WTC11 (cell line): ENCODE data around the gene REG4. TPM values are rescaled to one million over a fixed set of nuclear protein-coding genes. Genes with fewer than 3 reads are reported as not detected.

Experiments used
- ATAC-seq: fragments of 200-7000 bp; cut with Tn5 transposase; 2 replicates; pipeline ENCODE4 v1.10.0; 2021; ENCODE audit warnings: mild to moderate bottlenecking, moderate library complexity
- CTCF ChIA-PET: fragments of 300-600 bp; sonication (Branson Sonifier 250); formaldehyde crosslinking; loops from one replicate; lab custom pipeline; 2021; ENCODE audit warnings: antibody characterized with exemption; lab: Charles Lee
- POLR2A ChIA-PET: fragments of 350-600 bp; sonication (Branson Sonifier 250); formaldehyde crosslinking; loops from one replicate; lab custom pipeline; 2021; ENCODE audit warnings: antibody characterized with exemption; lab: Charles Lee
- DNase-seq: peaks from one replicate; pipeline ENCODE4 v3.0.0; 2021; ENCODE audit warnings: low spot score
- H3K27ac Mint-ChIP-seq: 2 replicates; pipeline ENCODE4 v1.8.0; 2021; ENCODE audit warnings: mixed read lengths
- H3K27me3 Mint-ChIP-seq: 2 replicates; pipeline ENCODE4 v1.8.0; 2021; ENCODE audit warnings: low read depth, mild to moderate bottlenecking, moderate library complexity, mixed read lengths
- H3K36me3 Mint-ChIP-seq: 2 replicates; pipeline ENCODE4 v1.8.0; 2021; ENCODE audit warnings: mixed read lengths
- H3K4me1 Mint-ChIP-seq: 2 replicates; pipeline ENCODE4 v1.8.0; 2022; ENCODE audit warnings: mixed read lengths
- H3K4me3 Mint-ChIP-seq: 2 replicates; pipeline ENCODE4 v1.8.0; 2021; ENCODE audit warnings: mild to moderate bottlenecking, moderate library complexity, mixed read lengths
- H3K9me3 Mint-ChIP-seq: 2 replicates; pipeline ENCODE4 v1.8.0; 2021; ENCODE audit warnings: mixed read lengths
- AFF4 ChIP-seq: sonication (generic); formaldehyde crosslinking; IDR thresholded peaks from 2 replicates; pipeline ENCODE4 v1.8.1; 2023; ENCODE audit warnings: mild to moderate bottlenecking, missing genetic modification reagents, borderline replicate concordance
- ATF2 ChIP-seq: sonication (generic); formaldehyde crosslinking; IDR thresholded peaks from 2 replicates; pipeline ENCODE4 v1.8.1; 2022; ENCODE audit warnings: low read depth, missing genetic modification reagents, borderline replicate concordance
- CBFB ChIP-seq: sonication (generic); formaldehyde crosslinking; IDR thresholded peaks from 2 replicates; pipeline ENCODE4 v1.8.1; 2022; ENCODE audit warnings: mild to moderate bottlenecking, low read depth, missing genetic modification reagents
- E2F4 ChIP-seq: sonication (generic); formaldehyde crosslinking; IDR thresholded peaks from 2 replicates; pipeline ENCODE4 v1.8.1; 2022; ENCODE audit warnings: low read depth, mild to moderate bottlenecking, moderate library complexity, missing genetic modification reagents, borderline replicate concordance
- EMX1 ChIP-seq: fragments of 250-450 bp; sonication (Bioruptor Pico); IDR thresholded peaks from 2 replicates; pipeline ENCODE4 v1.8.0; 2021; ENCODE audit warnings: mild to moderate bottlenecking
- FOXK1 ChIP-seq: sonication (generic); formaldehyde crosslinking; IDR thresholded peaks from 2 replicates; pipeline ENCODE4 v1.8.0; 2022; ENCODE audit warnings: mild to moderate bottlenecking, moderate library complexity, missing genetic modification reagents
- FOXP1 ChIP-seq: sonication (generic); formaldehyde crosslinking; IDR thresholded peaks from 2 replicates; pipeline ENCODE4 v1.8.0; 2022; ENCODE audit warnings: missing genetic modification reagents, mild to moderate bottlenecking, moderate library complexity, borderline replicate concordance
- MAX ChIP-seq: sonication (generic); formaldehyde crosslinking; IDR thresholded peaks from 2 replicates; pipeline ENCODE4 v1.8.0; 2022; ENCODE audit warnings: mild to moderate bottlenecking, missing genetic modification reagents
- NFATC4 ChIP-seq: fragments of 250-450 bp; sonication (Bioruptor Pico); IDR thresholded peaks from 2 replicates; pipeline ENCODE4 v1.9.0; 2021; ENCODE audit warnings: mild to moderate bottlenecking
- NFE2L1 ChIP-seq: sonication (generic); formaldehyde crosslinking; IDR thresholded peaks from 2 replicates; pipeline ENCODE4 v1.8.1; 2023; ENCODE audit warnings: missing genetic modification reagents
- NR3C1 ChIP-seq: sonication (generic); formaldehyde crosslinking; conservative IDR thresholded peaks from 2 replicates; pipeline ENCODE4 v1.8.1; 2023; ENCODE audit warnings: low read depth, mild to moderate bottlenecking, missing genetic modification reagents
- PREB ChIP-seq: sonication (generic); formaldehyde crosslinking; IDR thresholded peaks from 2 replicates; pipeline ENCODE4 v1.8.1; 2022; ENCODE audit warnings: mild to moderate bottlenecking, missing genetic modification reagents, moderate library complexity, borderline replicate concordance
- SP1 ChIP-seq: sonication (generic); formaldehyde crosslinking; conservative IDR thresholded peaks from 2 replicates; pipeline ENCODE4 v1.8.1; 2022; ENCODE audit warnings: missing genetic modification reagents
- TEAD4 ChIP-seq: sonication (generic); formaldehyde crosslinking; IDR thresholded peaks from 2 replicates; pipeline ENCODE4 v1.8.0; 2022; ENCODE audit warnings: mild to moderate bottlenecking, missing genetic modification reagents
- ZNF121 ChIP-seq: sonication (generic); formaldehyde crosslinking; IDR thresholded peaks from 2 replicates; pipeline ENCODE4 v1.8.0; 2023; ENCODE audit warnings: missing genetic modification reagents
- ZNF232 ChIP-seq: sonication (generic); formaldehyde crosslinking; IDR thresholded peaks from 2 replicates; pipeline ENCODE4 v1.8.0; 2022; ENCODE audit warnings: mild to moderate bottlenecking, missing genetic modification reagents
- ZNF281 ChIP-seq: sonication (generic); formaldehyde crosslinking; IDR thresholded peaks from 2 replicates; pipeline ENCODE4 v1.8.0; 2023; ENCODE audit warnings: mild to moderate bottlenecking, missing genetic modification reagents
- ZNF396 ChIP-seq: fragments of 250-450 bp; sonication (Bioruptor Pico); IDR thresholded peaks from 2 replicates; pipeline ENCODE4 v1.8.0; 2021; ENCODE audit warnings: mild to moderate bottlenecking, moderate library complexity, borderline replicate concordance
- ZNF512 ChIP-seq: sonication (generic); formaldehyde crosslinking; IDR thresholded peaks from 2 replicates; pipeline ENCODE4 v1.8.1; 2022; ENCODE audit warnings: missing genetic modification reagents, borderline replicate concordance
- ZNF532 ChIP-seq: fragments of 250-450 bp; sonication (Bioruptor Pico); IDR thresholded peaks from 2 replicates; pipeline ENCODE4 v1.9.0; 2021; ENCODE audit warnings: mild to moderate bottlenecking, borderline replicate concordance
- ZNF671 ChIP-seq: fragments of 250-450 bp; sonication (Bioruptor Pico); IDR thresholded peaks from 2 replicates; pipeline ENCODE4 v1.8.0; 2021; ENCODE audit warnings: mild to moderate bottlenecking
- total RNA-seq: library from RNA; stranded (reverse); gene quantifications from 3 replicates; pipeline ENCODE4 v1.2.3, GENCODE V29; 2021

The REG4 gene
- total RNA-seq, 1 experiment from 2014 or later = 0.31 TPM

GRCh38 chr1:119747451-119747850, 63.8 kb downstream of the REG4 start (continued):
- TF ChIP-seq ZNF396 = no peak
- no peak for TF ChIP-seq ZNF671
- TF ChIP-seq FOXK1 = no peak
- TF ChIP-seq ZNF512 (CRISPR knock-in tag) = no peak
- no peak for TF ChIP-seq NFATC4 (CRISPR knock-in tag)
- no peak for TF ChIP-seq ATF2 (CRISPR knock-in tag)
- TF ChIP-seq FOXP1 (CRISPR knock-in tag) = no peak
- no peak for TF ChIP-seq TEAD4 (CRISPR knock-in tag)
- TF ChIP-seq ZNF121 = no peak
- TF ChIP-seq NFE2L1 (CRISPR knock-in tag) = no peak
- no peak for TF ChIP-seq ZNF281
- TF ChIP-seq NR3C1 (CRISPR knock-in tag) = no peak
- no peak for TF ChIP-seq PREB (CRISPR knock-in tag)
- TF ChIP-seq SP1 = no peak

GRCh38 chr1:119745034-119745433, 66.2 kb downstream of the REG4 start:
- H3K4me1 Mint-ChIP-seq = peaks cover 32% of the 10 kb centered on the region
- H3K9me3 Mint-ChIP-seq = no peaks in the 10 kb centered on the region
- peaks cover 27% of the 10 kb centered on the region for H3K36me3 Mint-ChIP-seq
- TF ChIP-seq CBFB (CRISPR knock-in tag) (no peak), EMX1 (CRISPR knock-in tag) (peak; percentile 36; the same call in 1 of the 2 replicates), E2F4 (CRISPR knock-in tag) (no peak), AFF4 (CRISPR knock-in tag) (no peak), ZNF532 (CRISPR knock-in tag) (0 out of 2 replicates have a peak, but pooled peaks have one; percentile 11), ZNF232 (CRISPR knock-in tag) (no peak), MAX (CRISPR knock-in tag) (no peak)

More at GRCh38 chr1:119745034-119745433, 66.2 kb downstream of the REG4 start:
- ChIA-PET POLR2A (interaction anchor here (1.4 to 1.6 kb wide), 2 partner anchors 14 to 31 kb away, joined by 4 read pairs; no protein-coding TSS in a partner anchor), CTCF (interaction anchor here (1.4 to 3.2 kb wide), 6 partner anchors 11 to 134 kb away, joined by 3 to 14 read pairs (median 4); no protein-coding TSS in a partner anchor)
- no peak for ATAC-seq
- no peak for DNase-seq
- Mint-ChIP-seq H3K27me3 (no peaks in the 10 kb centered on the region), H3K4me3 (no peak overlapping the region), H3K27ac (no peak overlapping the region)
